Adrenal gland (tissue), 12 donors: Measurements from ENCODE around the gene HOXD10. TPM values are rescaled to one million over a fixed set of nuclear protein-coding genes. Genes with fewer than 3 reads are reported as not detected.

Experiments
- DNase-seq, 7 donors: peaks; one replicate each; pipeline ENCODE4 v3.0.0-alpha.2; 2019 to 2020
- H3K27ac ChIP-seq, 5 donors: fragments of 200-600 bp; sonication (generic) in 4 of 5; 1 replicate in 3 of 5; 2 replicates in 2 of 5; pipeline versions ENCODE4 v1.5.1 to v1.8.0; 2016 to 2020; ENCODE audit warnings: mild to moderate bottlenecking in 1 of 5
- H3K27me3 ChIP-seq: fragments of 200-600 bp; 2 replicates; pipeline ENCODE4 v1.8.0; 2021
- H3K36me3 ChIP-seq, 2 donors: fragments of 200-600 bp; replicated peaks in 1 of 2; 1 replicate in 1 of 2; 2 replicates in 1 of 2; pipeline versions ENCODE4 v1.5.1 to v1.8.0; 2018 to 2022
- H3K4me1 ChIP-seq, 2 donors: fragments of 200-600 bp; replicated peaks in 1 of 2; 1 replicate in 1 of 2; 2 replicates in 1 of 2; pipeline versions ENCODE4 v1.5.1 to v1.8.0; 2018 to 2021
- H3K4me3 ChIP-seq, 4 donors: fragments of 200-600 bp; sonication (generic) in 3 of 4; one replicate each; pipeline ENCODE4 v1.5.1; 2016 to 2018
- H3K9me3 ChIP-seq, 3 donors: fragments of 200-600 bp; sonication (generic) in 1 of 3; replicated peaks in 1 of 3; 1 replicate in 2 of 3; 2 replicates in 1 of 3; pipeline versions ENCODE4 v1.5.1 to v1.8.0; 2016 to 2021
- CTCF ChIP-seq, 6 experiments: fragments of 450-650 bp in 4 of 6; fragments of 200-600 bp in 2 of 6; sonication (generic) in 1 of 6; IDR thresholded peaks; 1 replicate in 5 of 6; 2 replicates in 1 of 6; pipeline versions ENCODE4 v1.5.1 to v1.8.0; 2016 to 2021; ENCODE audit warnings: antibody characterized with exemption in 6 of 6, mild to moderate bottlenecking in 2 of 6, moderate library complexity in 1 of 6
- POLR2A ChIP-seq, 2 donors: fragments of 450-650 bp; IDR thresholded peaks; one replicate each; pipeline ENCODE4 v1.6.1; 2017; ENCODE audit warnings: antibody characterized with exemption in 2 of 2, mild to moderate bottlenecking in 2 of 2, moderate library complexity in 1 of 2
- WGBS, 4 donors: extraction: QIAGEN DNeasy Blood & Tissue Kit in 2 of 4; methylation state at CpG; one replicate each; pipeline versions ENCODE4 v1.1.5 to v1.1.7; 2013 to 2017; 5-methylcytosine and 5-hydroxymethylcytosine counted together
- intact Hi-C, 2 donors: fragments of 100-400 bp; cut with DNase I; formaldehyde crosslinking; loops; one replicate each; pipeline versions ENCODE4 v1.14.1 to v1.15.0; 2022 to 2023
- polyA plus RNA-seq, 3 donors: library from polyadenylated mRNA; stranded (reverse); fragments of 200-250 nt in 2 of 3; fragments of 350-450 nt in 1 of 3; fragmentation: Illumina TruSeq in 1 of 3; extraction: RNeasy Lipid Tissue Mini Kit (QIAGEN cat#74804) in 1 of 3; gene quantifications; one replicate each; pipeline ENCODE4 v1.2.3, GENCODE V29; 2013 to 2014
- total RNA-seq, 9 donors: library from RNA; depleted of rRNA in 4 of 9; stranded (reverse); fragments of >200 nt in 4 of 9; fragments of 120-200 nt in 1 of 9; fragmentation: NEBNext Ultra II Directional in 1 of 9; extraction: Animal tissue kit (Norgen Biotek cat#: 25700) in 1 of 9; gene quantifications; one replicate each; pipeline versions ENCODE4 v1.1.0 to v1.2.4, GENCODE V29; 2013 to 2023
- donor health status: healthy with polysubstance abuse.
- donor health status: Bipolar disorder and iron deficiency.
- donor health status: DM: yes; HTN: yes; CAD: no.
- donor health status: DM: no; HTN: no; CAD: no.
- donor health status: DM: no; HTN: no; CAD: no.
- donor health status: DM: yes; HTN: yes; CAD: no.

HOXD10 gene
- total and polyA plus RNA-seq, 12 donors: 0.11 to 0.33 (median 0.18) TPM; not detected in 8

GRCh38 chr2:176149481-176149938, 32.9 kb downstream of the HOXD10 start:
- TF ChIP-seq POLR2A (IDR thresholded peaks at IDR 0.05) (no peak), CTCF (IDR thresholded peaks at IDR 0.05) (no peak)
- H3K4me1 ChIP-seq: peaks cover 0 to 7% of the 10 kb centered on the region in 2 donors
- H3K9me3 ChIP-seq: no peaks in the 10 kb centered on the region
- peak in 1 of 7 donors; percentile 42 for DNase-seq
- H3K4me3 ChIP-seq: no peak overlapping the region
- H3K36me3 ChIP-seq: peaks cover 0 to 19% of the 10 kb centered on the region in 2 donors
- intact Hi-C loops: loop anchor here in 1 of 2 donors (5.0 kb wide), 1 partner anchor 408 kb away; no protein-coding TSS in a partner anchor
- WGBS, 4 donors: 71 to 82% (median 74%) methylated on average over 15 to 22 of the region's 22 CpGs
- H3K27ac ChIP-seq: no peak overlapping the region
- H3K27me3 ChIP-seq: no peaks in the 10 kb centered on the region

GRCh38 chr2:176149939-176150583, 33.5 kb downstream of the HOXD10 start:
- H3K9me3 ChIP-seq: no peaks in the 10 kb centered on the region
- peaks cover 0 to 7% of the 10 kb centered on the region in 2 donors for H3K4me1 ChIP-seq
- peak in 1 of 7 donors; percentile 42 for DNase-seq
- H3K27me3 ChIP-seq: no peaks in the 10 kb centered on the region
- TF ChIP-seq CTCF (IDR thresholded peaks at IDR 0.05) (no peak), POLR2A (IDR thresholded peaks at IDR 0.05) (no peak)
- no peak overlapping the region for H3K27ac ChIP-seq
- intact Hi-C loops: loop anchor here in 1 of 2 donors (5.0 kb wide), 1 partner anchor 407 kb away; no protein-coding TSS in a partner anchor
- H3K4me3 ChIP-seq: no peak overlapping the region
- H3K36me3 ChIP-seq: peaks cover 0 to 25% of the 10 kb centered on the region in 2 donors
- WGBS, 4 donors: 80 to 82% (median 80%) methylated on average over 24 of the region's 24 CpGs

GRCh38 chr2:176150584-176151441, 34.2 kb downstream of the HOXD10 start:
- H3K36me3 ChIP-seq: peaks cover 0 to 30% of the 10 kb centered on the region in 2 donors
- intact Hi-C loops: no loop called here
- peaks cover 0 to 5% of the 10 kb centered on the region in 2 donors for H3K4me1 ChIP-seq
- no peak overlapping the region for H3K4me3 ChIP-seq
- TF ChIP-seq CTCF (IDR thresholded peaks at IDR 0.05) (no peak), POLR2A (IDR thresholded peaks at IDR 0.05) (no peak)
- 86 to 93% (median 88%) methylated on average over 7 to 14 of the region's 14 CpGs for WGBS, 4 donors
- no peak overlapping the region for H3K27ac ChIP-seq
- H3K9me3 ChIP-seq: no peaks in the 10 kb centered on the region
- no peaks in the 10 kb centered on the region for H3K27me3 ChIP-seq
- DNase-seq: peak in 1 of 7 donors; percentile 37
